HG03097 (cell line): ENCODE results near the gene IFT27.

Source experiments
- ATAC-seq: cut with Tn5 transposase; IDR thresholded peaks from one replicate; pipeline ENCODE4 v1.9.1; 2021; ENCODE audit not compliant: unreplicated experiment, low FRiP score

Gene IFT27

DNA sequence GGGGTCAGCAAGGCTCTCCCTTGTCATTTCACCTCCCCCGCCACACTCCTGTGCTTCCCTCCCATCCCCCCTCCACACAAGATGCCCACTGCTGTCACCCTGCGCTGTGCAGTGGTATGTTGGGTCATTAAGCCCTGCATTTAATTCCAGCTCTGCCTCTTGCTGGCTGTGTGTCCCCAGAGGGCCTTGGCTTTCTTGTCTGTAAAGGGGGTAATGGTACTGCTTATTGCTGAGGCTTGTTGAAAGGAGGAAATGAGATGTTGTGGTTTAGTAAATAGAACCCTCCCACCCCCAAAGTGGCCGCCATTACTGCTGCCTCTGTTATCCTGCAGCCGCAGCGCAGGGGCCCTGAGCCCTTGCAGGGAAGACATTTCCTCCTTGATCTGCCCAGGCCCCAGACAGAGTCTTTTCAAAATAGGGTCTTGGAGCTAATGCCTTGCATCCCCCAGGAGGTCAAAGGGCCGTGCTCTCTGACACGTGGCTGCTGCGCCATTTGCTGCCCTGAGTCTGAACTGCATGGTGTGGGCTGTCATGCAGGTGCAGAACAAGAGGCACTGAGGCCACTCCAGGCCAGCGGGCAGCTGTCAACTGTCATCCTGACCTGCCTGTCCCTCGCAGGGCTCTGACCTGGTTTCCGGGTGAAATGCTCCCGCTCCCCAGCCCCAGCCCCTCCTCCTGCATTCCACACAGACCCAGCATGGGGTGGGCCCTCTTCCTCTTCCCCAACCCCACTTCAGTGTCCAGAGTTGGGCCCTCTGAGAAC lies 22.2 kb upstream of the IFT27 start:
- no peak for ATAC-seq

DNA sequence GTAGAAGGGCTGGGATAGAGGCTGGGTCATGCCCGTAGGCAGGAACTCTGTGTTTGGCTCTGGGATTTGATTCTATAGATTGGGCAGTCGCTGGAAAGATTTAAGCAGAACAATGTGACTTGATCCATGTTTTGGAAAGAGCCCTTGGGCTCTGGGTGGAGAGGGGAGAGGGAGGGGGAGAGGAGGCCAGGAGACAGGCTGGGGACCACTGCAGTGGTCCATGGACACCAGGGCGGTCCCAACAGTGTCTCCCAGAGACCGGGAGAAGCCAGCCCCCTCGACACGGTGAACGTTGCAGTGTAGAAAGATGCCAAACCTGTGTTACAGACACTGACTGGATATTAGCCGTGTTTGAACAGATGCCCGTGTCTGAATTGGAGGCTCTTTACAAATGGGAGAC lies 21.5 kb upstream of the IFT27 start:
- ATAC-seq: no peak

DNA sequence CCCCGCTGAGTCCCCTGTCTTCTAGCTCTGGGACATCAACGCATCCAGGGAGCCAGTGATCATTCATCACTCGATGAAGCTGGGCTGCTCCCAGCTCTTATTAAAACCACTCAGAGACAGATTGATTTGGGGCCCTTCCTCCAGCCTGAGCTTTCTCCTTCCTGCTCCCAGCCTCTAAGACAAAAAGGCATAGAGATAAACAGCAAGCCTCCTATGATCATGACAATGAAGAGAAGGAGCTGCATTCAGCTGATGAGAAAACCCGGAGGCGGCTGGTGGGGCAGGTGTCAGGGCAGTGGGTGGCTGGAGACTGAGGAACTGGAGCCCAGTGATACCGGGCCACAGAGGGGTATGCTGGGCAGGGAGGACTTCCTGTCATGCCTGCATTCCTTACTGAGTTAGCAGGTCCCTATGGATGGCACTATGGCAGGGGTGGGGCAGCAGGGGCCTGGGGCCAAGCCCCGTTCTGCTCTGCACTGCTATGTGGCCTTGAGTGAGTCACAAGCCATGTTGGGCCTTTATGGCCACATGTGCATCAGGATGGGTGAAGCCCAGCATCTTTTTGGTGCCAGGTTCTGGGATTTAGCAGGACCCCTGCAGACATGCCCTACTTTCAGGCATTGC lies 20.7 kb upstream of the IFT27 start:
- ATAC-seq: no peak

DNA sequence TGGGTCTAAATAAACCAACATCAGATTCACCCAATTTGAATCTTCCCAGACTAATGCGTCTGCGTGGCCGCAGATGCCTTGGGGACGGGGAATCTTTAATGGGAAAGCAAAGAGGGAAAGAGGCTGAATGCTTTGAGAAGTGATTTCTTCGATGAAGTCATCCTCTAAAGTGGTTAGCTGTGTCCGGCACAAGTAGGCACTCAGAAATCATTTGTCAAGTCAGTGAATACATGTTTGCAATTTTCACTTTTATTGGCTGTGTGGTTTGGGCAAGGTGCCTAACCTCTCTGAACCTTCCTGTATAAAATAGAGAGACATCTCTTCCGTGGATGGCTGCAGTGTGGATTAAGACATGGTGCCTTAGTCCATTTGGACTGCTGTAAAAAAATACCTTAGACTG lies 19.7 kb upstream of the IFT27 start:
- no peak for ATAC-seq

DNA sequence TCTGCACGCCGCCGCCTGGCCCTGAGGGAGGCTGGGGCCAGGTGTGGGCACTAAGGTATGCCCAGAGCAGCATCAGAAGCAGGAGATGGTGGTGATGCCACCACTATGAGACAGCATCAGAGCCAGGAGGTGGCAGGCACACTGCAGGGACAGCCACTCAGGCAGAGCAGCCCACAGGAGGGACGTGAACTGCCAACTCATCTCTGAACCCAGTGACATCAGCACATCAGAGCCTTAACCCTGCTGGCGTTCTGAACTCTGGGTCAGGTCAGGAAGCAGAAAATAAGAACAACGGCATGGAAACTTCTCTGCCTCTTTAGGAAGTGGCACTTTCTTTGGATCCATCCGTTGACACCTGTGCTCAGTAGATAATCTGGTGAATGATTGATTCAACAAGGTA lies 14.7 kb upstream of the IFT27 start:
- ATAC-seq: no peak

DNA sequence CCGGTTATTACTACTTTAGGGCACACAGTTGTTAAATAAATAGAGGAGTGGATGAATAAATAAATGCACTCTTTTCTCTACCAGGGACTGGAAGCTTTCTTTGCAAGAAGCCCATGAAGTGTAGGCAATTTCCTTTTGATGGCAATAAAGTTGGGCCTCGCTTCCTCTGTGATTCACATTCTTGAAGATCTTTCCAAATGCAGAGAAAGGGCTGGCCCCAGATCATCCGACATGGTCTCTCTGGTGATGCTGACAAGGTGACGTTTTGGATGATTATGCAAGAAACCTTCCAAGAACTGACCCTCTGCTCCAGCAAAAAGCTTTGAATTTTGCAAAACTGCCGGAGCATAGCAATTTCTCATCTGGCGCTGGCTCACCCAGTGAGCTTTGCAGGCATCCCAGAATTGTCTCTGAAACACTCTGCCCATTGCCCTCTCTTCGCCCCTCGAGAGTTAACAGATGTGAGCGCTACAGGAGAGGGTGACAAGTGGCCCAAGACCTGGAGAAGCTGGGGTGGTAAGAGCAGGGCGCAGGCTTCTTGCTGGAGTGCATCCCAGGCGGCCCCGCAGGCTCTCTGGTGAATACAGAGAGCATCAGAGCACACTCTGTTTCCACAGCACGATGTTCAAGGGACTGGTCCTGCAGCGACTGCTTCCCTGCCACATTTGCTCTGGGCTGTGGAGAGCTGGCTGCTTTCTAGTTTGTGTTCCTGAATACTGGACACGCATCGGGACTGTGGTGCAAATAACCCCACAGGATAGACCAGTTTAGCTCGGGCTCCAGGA lies 11.5 kb upstream of the IFT27 start:
- ATAC-seq: no peak

DNA sequence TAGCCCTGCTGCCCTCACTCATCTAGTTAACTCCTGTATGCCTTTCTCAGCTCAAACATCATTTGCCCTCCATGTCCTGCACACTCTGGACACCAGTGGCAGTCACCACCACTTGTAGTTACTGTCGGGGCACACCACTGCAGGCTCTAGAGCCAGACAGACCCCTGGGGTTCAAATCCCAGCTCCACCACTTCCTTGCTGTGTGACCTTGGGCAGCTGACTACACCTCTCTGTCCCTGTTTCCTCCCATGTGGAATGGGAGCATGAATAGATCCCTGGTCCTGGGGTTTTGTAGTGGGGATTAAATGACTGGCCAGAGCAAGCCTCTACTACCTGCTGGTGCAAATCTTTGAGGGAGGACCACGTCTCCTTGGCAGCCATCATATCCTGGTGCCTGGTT lies 7.8 kb upstream of the IFT27 start:
- no peak for ATAC-seq

DNA sequence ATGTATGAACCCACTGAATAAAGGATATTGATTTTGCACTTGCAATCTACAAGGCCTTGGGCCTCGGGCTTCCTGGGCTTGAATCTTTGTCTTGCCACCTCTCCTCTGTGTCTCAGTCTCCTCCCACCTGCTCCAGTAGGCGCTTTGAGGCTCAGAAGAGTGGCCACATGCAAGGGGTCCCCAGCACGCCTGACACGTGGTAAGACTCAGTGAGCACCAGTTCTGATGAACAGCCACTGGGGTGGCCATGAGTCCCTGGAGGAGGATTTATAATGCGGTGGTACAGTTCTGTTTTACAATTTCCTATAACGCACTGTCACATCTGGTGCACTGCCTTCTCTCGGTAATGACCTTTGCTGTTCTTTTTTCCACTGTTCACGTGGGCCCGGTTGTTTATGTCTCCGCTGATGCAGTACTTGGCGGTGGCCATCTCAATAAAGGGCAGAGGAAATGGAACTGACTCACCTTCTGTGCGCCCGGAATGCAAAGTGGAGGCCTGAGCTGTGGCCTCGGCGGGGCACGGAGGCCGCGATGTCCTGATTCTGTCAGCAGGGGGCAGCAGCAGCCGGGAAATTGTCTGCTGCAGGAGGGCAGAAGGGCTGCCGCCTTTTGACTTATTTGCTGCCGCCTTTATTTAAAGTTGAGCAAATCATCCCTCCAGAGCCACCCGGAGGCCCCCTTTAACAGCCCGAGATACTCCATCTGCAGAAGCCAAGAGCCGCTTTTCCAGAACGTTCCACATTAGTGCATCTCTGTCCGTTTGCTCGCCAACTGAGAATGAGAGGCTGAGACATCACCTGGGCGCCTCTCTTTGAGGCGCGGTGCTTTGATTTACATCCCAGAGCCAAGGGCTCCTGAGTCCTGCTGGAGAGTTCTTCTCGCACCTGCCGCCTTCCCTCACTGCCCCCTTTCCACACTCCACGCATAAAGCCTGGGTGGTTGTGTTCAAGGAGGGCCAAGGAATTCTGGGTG lies 6.0 kb upstream of the IFT27 start:
- peak; percentile 73 for ATAC-seq

DNA sequence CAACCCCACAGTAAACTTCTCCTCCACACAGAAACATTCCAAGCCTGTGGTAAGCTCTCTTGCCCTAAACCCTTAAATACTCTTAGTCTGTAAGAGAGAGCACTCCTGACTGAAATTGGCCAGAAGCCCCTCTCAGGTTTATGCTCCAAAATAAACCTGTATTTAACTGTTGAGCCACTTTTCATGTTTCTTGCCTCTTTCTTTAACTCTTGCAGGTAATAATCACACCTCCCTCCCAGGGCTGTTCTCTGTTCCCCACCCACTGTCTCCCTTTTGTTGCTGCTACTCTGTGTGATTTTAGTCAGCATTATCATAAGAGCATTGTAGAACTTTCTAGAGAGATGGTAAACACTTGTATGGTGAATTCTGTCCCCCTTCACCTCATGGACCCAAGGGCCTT lies 2.1 kb upstream of the IFT27 start:
- no peak for ATAC-seq

DNA sequence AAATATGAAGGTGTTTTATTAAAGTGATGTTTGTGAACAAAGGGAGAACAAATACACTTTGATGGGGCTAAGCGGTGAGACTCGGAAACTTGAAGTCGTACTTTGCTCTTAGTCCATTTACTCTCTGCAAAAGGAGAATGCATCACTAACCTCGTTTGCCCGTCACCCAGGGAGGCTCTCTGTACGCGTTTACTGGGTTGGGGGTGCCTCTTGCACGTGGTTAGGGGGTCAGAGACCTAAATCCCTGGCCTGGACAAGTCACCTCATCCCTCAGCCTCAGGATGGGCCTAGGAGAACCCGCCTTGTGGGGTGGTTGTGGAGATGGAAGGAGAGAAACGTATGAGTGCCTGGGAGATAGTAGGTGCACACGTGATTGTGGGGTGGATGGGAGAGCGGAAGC lies 803 bp upstream of the IFT27 start:
- ATAC-seq: no peak

DNA sequence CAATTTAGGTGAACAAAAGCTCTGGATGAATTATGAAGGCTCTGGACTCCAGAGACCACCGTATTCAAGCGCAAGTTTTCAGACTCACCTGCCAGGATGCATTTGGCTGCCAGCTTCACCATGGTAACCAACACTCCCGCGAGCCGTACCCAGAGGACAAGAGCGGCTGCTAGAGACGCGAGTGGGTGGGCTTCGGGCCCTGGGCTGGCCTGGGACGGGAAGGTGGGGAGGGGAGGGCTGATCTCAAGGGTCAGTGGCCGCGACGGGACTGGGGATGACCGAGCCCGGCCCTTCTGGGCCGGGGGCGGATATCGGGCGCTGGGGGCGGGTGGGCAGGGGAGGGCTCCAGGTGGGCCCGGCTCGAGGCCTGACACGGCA lies 344 bp downstream of the IFT27 start:
- peak; percentile 16 for ATAC-seq

DNA sequence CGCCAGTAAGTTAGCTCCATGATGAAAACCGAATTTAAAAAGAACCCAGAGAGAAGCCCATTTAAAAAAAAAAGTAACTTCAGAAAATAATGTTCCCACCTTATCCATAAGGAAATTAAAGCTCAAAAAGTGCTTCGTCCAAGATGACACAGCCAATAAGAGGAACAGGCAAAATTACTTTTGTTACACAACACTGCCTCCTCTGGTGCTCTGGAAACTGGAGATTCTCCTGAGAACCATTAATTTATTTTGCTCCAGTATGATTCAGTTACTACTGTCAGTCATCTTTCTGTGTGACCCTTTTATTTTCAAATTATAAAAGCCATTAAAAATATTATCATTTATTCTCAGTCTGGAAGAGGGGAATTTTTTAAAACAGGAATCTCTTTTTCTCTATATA lies 2.0 kb downstream of the IFT27 start:
- no peak for ATAC-seq

DNA sequence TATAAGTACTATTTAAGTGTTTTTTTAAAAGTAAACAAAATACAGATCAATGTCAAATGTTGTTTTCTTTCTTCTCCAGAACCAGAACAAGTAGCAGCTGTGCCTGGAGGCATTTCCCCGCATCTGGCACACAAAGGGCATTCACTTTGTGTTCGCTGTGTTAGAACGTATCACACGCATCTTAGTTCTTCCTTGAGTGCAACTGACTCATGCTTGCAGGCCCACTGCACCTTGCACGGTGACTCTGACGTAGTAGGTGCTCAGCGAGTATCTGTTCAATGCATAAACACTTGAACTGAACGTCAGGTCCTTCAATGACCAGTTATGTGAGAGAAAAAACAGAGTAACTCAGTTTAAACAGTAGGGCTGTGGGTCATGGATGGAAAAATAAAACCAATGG lies 3.5 kb downstream of the IFT27 start:
- ATAC-seq: no peak

DNA sequence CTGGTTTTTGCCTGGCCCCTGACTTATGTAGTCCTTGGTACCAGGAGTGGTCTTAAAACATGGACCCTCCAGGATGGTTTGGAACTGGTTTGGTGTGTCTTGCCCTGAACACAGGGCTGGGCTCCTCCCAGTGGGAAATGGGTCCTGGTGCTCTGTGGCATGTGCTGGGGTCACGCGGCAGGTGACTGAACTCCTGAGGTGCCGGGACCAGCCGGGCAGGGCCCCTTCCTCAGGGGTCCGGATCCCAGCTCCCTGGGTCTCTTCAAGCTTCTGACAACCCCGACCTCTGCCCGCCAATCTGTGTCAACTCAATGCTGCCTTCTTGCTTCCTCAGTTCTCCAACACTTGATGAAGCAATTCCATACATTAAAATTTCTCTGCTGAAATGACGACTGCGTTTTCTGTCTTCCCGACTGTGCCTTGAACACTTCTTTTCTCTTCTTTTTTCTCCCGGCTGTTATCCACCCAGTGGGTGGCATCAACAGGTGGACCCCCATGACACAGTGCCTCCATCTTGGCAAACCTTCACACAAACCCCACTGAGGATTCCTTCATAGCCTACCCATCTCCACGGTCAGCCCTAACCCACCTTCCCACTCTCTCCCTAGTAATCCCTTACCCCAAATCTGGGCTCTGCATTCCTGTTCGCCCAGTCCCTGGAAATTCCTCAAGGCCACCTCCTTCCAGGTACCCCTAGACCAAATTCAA lies 4.4 kb downstream of the IFT27 start:
- ATAC-seq: no peak

DNA sequence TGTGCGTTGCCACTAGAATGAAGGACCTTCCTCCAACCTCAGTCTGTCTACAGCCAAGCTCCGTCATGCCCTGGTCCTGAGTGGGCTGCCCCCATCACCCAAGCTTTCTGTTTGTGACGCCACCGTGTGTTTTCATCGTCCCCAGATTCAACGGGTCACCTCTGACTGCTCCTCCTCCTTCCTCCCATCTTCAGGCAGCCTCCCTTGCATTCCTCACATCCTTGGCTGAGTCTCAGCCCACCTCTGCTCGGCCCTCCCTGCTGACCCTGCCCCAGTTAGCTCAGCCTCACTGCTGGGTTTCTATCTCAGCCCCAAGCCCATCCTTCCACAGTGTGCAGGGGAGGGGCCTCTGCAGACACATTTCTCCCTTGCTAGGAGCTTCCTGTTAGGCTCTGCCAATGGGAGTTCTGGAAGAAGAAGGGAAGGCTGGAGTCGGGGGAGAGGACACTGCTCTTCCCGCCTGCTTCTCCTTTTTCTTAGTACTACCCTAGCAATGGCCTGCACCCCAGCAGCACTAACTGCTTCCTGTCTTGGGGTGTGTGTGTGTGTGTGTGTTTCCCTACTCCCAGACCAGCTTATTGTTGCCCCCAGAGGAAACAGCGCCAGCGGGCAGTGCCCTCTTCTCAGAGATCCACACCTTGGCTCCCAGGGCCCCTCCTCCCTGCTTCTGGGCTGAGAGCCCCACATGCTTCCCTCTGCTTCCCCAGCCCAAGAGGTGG lies 5.2 kb downstream of the IFT27 start:
- ATAC-seq: no peak

DNA sequence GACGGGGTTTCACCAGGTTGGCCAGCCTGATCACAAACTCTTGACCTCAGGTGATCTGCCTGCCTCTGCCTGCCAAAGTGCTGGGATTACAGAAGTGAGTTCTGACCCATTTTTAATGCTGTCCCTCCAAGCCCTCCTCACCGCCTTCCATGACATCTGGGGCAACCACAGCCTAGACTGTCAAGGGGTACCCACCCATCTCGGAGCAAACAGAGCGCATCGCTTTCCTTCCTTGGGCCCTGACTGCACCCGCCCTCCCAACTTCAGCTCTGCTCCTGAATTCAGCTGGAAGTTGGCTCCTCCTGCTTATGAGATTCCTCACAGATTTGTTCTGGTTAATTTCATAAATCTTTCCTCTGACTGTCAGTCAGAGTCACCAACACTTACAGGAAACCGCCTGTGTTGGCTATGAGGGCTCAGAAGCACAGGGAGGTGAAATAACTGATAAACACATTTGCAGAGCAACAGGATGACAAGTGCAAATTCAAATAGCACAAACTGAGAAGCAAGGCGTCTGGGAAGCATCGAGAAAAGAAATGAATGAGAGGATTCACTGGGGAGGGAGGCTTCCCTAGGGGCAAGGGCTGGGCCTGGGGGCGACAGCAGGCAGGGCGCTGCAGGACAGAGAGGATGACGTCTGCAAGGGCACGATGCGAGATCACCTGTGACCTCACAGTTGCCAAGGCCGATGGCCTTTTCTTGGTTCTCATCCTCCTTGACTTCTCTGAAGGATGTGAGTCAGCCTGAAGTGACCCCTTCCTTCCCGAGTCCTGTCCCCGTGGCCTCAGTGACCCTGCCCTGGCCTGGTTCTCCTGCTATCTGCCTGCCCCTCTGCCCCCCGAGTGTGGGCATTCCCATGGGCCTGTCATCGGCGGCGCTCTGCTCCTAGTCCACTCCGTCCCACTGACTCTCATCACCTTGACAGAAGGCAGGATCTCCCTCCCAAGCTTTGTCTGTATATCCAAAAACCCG lies 6.1 kb downstream of the IFT27 start:
- no peak for ATAC-seq

DNA sequence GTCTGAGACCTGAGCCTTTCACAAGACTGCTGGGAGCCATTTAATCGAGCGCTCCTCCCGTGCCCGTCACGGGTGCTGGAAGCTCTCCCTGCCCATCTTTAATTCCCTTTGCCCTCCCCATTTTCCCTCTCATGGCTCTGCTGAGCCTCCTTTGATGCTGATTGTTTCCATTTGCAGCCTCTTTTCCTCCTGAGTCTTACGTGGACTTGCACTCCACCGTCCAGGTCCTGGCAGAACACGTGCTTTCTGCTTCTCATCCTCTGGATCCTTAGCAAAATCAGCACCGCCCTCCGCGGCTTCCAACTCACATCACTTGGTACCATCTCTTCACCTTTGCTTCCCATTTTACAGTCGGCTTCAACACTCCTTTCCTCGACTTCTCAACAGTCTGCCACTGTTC lies 7.3 kb downstream of the IFT27 start:
- ATAC-seq: no peak

DNA sequence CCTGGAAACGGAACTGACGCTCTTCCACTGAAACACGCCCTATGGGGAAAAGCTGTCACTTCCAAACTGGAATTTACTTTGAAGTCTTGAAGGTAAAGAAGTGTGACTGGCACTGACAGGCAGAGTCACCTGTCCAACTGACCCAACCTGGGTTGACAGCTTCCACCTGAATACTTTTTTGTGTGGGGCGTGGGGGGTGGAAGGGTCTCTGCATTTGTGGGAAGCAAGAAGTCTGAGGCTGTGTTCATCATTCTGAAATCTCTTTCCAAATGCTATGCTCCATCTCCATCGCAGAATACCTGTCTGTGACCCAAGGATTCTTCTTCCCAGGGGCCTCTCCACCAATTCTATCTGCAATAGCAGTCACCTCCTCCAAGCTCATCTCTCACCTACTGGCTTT lies 7.8 kb downstream of the IFT27 start:
- no peak for ATAC-seq
